HepG2 (cell line): ENCODE measurements around the gene LSS. TPM values are rescaled to one million over a fixed set of nuclear protein-coding genes. Genes with fewer than 3 reads are reported as not detected.
"Not testable (repeated sequence)": the region's sequence is repeated elsewhere in the genome, so short reads cannot be mapped to it uniquely, and the experiment has no call there.

Source experiments
- ATAC-seq: fragments of 200-7000 bp; cut with Tn5 transposase; 3 replicates; pipeline ENCODE4 v1.9.1; 2020; ENCODE audit warnings: mild to moderate bottlenecking, moderate library complexity
- BruUV-seq: library from RNA; stranded (reverse); fragments of 400-500 nt; replicated peaks from 2 replicates; lab custom pipeline; 2021; lab: Mats Ljungman, UMichigan
- CTCF ChIA-PET: fragments of 300-600 bp; formaldehyde crosslinking; extraction: SDS; loops from one replicate; lab custom pipeline; 2021; ENCODE audit warnings: low total read pairs, inconsistent platforms, low intra/inter-chr PET ratio; lab: Yijun Ruan, JAX
- POLR2A ChIA-PET: fragments of 350-600 bp; sonication (Branson Sonifier 250); formaldehyde crosslinking; loops from one replicate; lab custom pipeline; 2020; ENCODE audit warnings: antibody characterized with exemption, inconsistent platforms; lab: Yijun Ruan, JAX
- DNase-seq: peaks from one replicate; pipeline ENCODE4 v3.0.0-alpha.2; 2015; ENCODE audit warnings: low spot score
- FAIRE-seq: peaks from 3 replicates; lab custom pipeline; 2011; peaks lifted over from hg19 to GRCh38; lab: Jason Lieb, UNC
- H2AFZ ChIP-seq: one replicate; pipeline ENCODE4 v1.6.1; 2011; ENCODE audit warnings: low read length, inconsistent platforms
- H3K27ac ChIP-seq: fragments of 300-600 bp; 3 replicates; pipeline ENCODE4 v1.8.0; 2011; ENCODE audit warnings: mixed run types, mild to moderate bottlenecking, mixed read lengths, low read length, inconsistent platforms; ENCODE audit not compliant: insufficient read depth; ENCODE audit errors: extremely low read length
- H3K27me3 ChIP-seq, 2 experiments: fragments of 200-600 bp in 1 of 2; 2 replicates in 1 of 2; 3 replicates in 1 of 2; pipeline versions ENCODE4 v1.6.0 to v1.8.0; 2011; ENCODE audit warnings: low read length in 2 of 2, mild to moderate bottlenecking in 2 of 2, moderate library complexity in 2 of 2, inconsistent platforms in 1 of 2; ENCODE audit not compliant: insufficient read depth in 2 of 2, control insufficient read depth in 1 of 2
- H3K36me3 ChIP-seq, 2 experiments: fragments of 200-600 bp in 1 of 2; replicated peaks in 1 of 2; 2 replicates in 1 of 2; 3 replicates in 1 of 2; pipeline versions ENCODE4 v1.5.1 to v1.8.0; 2011; ENCODE audit warnings: low read length in 2 of 2, inconsistent platforms in 1 of 2; ENCODE audit not compliant: insufficient read depth in 2 of 2, control insufficient read depth in 1 of 2
- H3K4me1 ChIP-seq: 2 replicates; pipeline ENCODE4 v1.5.1; 2012; ENCODE audit warnings: low read length, inconsistent platforms; ENCODE audit not compliant: insufficient read depth
- H3K4me2 ChIP-seq: 2 replicates; pipeline ENCODE4 v1.6.0; 2011; ENCODE audit warnings: low read depth, low read length, inconsistent platforms
- H3K4me3 ChIP-seq, 3 experiments: fragments of 200-600 bp in 1 of 3; sonication (generic), shearing (Covaris generic) in 1 of 3; replicated peaks in 1 of 3; 2 replicates each; pipeline ENCODE4 v1.5.1; 2011 to 2016; ENCODE audit warnings: low read length in 3 of 3, inconsistent platforms in 2 of 3, low read depth in 2 of 3, mild to moderate bottlenecking in 2 of 3, control low read depth in 1 of 3, mixed read lengths in 1 of 3; ENCODE audit not compliant: insufficient read depth in 1 of 3
- H3K79me2 ChIP-seq: one replicate; pipeline ENCODE4 v1.6.1; 2011; ENCODE audit warnings: low read length, inconsistent platforms; ENCODE audit not compliant: insufficient read depth
- H3K9ac ChIP-seq: 2 replicates; pipeline ENCODE4 v1.6.0; 2011; ENCODE audit warnings: mild to moderate bottlenecking, low read depth, low read length, inconsistent platforms; ENCODE audit not compliant: insufficient read depth
- H3K9me3 ChIP-seq: 2 replicates; pipeline ENCODE4 v1.5.1; 2012; ENCODE audit warnings: mild to moderate bottlenecking, low read length
- H4K20me1 ChIP-seq: 2 replicates; pipeline ENCODE4 v1.6.0; 2011; ENCODE audit warnings: inconsistent platforms, mild to moderate bottlenecking, low read length, moderate library complexity; ENCODE audit not compliant: insufficient read depth
- CREB1 ChIP-seq, 2 experiments: fragments of 450-650 bp in 1 of 2; IDR thresholded peaks; 2 replicates each; pipeline ENCODE4 v1.6.1; 2016 to 2017; ENCODE audit warnings: control low read depth in 1 of 2, mild to moderate bottlenecking in 1 of 2, missing compliant biosample characterization in 1 of 2, missing genetic modification characterization in 1 of 2
- MED8 ChIP-seq: sonication (generic); formaldehyde crosslinking; IDR thresholded peaks from 2 replicates; pipeline ENCODE4 v1.8.1; 2023; ENCODE audit warnings: mild to moderate bottlenecking, missing genetic modification reagents; ENCODE audit not compliant: insufficient replicate concordance
- MXI1 ChIP-seq: IDR thresholded peaks from 3 replicates; pipeline ENCODE4 v1.6.1; 2012; ENCODE audit warnings: low read depth, low read length, inconsistent platforms, borderline replicate concordance
- PITX1 ChIP-seq: sonication (generic); formaldehyde crosslinking; IDR thresholded peaks from 2 replicates; pipeline ENCODE4 v1.5.1; 2020; ENCODE audit warnings: mild to moderate bottlenecking, missing genetic modification reagents
- SAP130 ChIP-seq: IDR thresholded peaks from 2 replicates; pipeline ENCODE4 v1.6.1; 2016; ENCODE audit warnings: low read depth
- TEAD3 ChIP-seq: optimal IDR thresholded peaks from 2 replicates; pipeline ENCODE3; 2016; ENCODE audit warnings: borderline replicate concordance
- ZNF501 ChIP-seq: sonication (generic); formaldehyde crosslinking; IDR thresholded peaks from 2 replicates; pipeline ENCODE4 v1.5.1; 2020; ENCODE audit warnings: mild to moderate bottlenecking, moderate library complexity, missing genetic modification reagents
- ZNF572 ChIP-seq: sonication (generic); formaldehyde crosslinking; IDR thresholded peaks from 2 replicates; pipeline ENCODE4 v1.5.1; 2020; ENCODE audit warnings: mild to moderate bottlenecking, missing genetic modification reagents
- WGBS: methylation state at CpG from one replicate; pipeline ENCODE4 v1.1.6; 2017; ENCODE audit warnings: low lambda C conversion rate; 5-methylcytosine and 5-hydroxymethylcytosine counted together
- in situ Hi-C: cut with HindIII; loops from 2 replicates; pipeline ENCODE4 v1.10.0; 2017; ENCODE audit warnings: low pct_unique_long_range_greater_than_20kb; ENCODE audit not compliant: extremely low pct_ligation_motif_present
- intact Hi-C: fragments of 100-400 bp; cut with micrococcal nuclease; formaldehyde crosslinking; loops from one replicate; pipeline ENCODE4 v1.10.0; 2022; ENCODE audit not compliant: unreplicated experiment
- polyA plus RNA-seq, 8 experiments: library from polyadenylated mRNA; depleted of rRNA in 3 of 8; stranded (reverse) in 7 of 8; unstranded in 1 of 8; fragments of >200 nt; fragmentation: Illumina TruSeq in 4 of 8; extraction: Trizol in 4 of 8; gene quantifications; 2 replicates each; pipeline versions ENCODE4 v1.2.1 to v1.2.3, GENCODE V29; 2011 to 2016; ENCODE audit warnings: low read depth in 4 of 8, missing spikeins in 1 of 8, mixed read lengths in 1 of 8; ENCODE audit not compliant: insufficient read depth in 1 of 8
- total RNA-seq, 5 experiments: library from RNA; depleted of rRNA; stranded (reverse); fragments of >200 nt; fragmentation: Illumina TruSeq; extraction: Trizol; gene quantifications; 2 replicates each; pipeline ENCODE4 v1.2.3, GENCODE V29; 2016; ENCODE audit warnings: low read depth in 1 of 5
- TF ChIP-seq, protein P1 (sequence below): sonication (generic); formaldehyde crosslinking; IDR thresholded peaks from 2 replicates; pipeline ENCODE4 v1.5.1; 2020; ENCODE audit warnings: missing genetic modification reagents, mild to moderate bottlenecking, borderline replicate concordance
- TF ChIP-seq, protein P2 (sequence below): IDR thresholded peaks from 2 replicates; pipeline ENCODE4 v1.6.1; 2012; ENCODE audit warnings: inconsistent platforms

LSS gene
- total and polyA plus RNA-seq, 2 of the 13 experiments (the other 11 are each of a cell fraction or from before 2014, with no cell fraction given), result 72.6 to 113 TPM

DNA sequence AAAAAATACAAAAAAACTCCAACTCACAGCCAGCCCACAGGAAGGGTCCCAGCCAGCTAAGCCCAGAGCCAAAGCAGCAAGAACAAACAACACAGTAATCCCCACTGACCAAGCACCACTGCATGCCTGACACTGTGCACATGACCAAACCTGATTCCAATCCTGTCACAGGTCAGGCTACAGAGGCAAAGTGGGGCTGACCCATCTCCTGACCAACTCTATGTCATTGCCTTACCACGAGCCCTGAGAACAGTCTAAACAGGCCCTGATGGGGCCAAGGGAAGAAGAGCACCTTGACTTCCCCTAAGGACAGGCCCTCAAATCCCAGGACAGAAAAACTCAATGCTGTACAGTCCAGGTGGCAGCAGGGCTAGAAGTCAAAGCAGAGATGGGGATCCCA is 2.4 kb downstream of the LSS start:
- intact Hi-C loops (loop anchor here (5.0 to 10.0 kb wide), 2 partner anchors 59 to 69 kb away; partner anchors contain the start of genes FTCD, MCM3AP and YBEY), in situ Hi-C loops (loop anchor here (5.0 kb wide), 1 partner anchor 254 kb away; no protein-coding TSS in a partner anchor)
- no peaks in the 10 kb centered on the region for H3K27me3 ChIP-seq
- no peaks in the 10 kb centered on the region for H3K9me3 ChIP-seq
- peak overlapping the region; percentile 81; the same call in 1 of the 2 replicates for H3K9ac ChIP-seq
- H3K27ac ChIP-seq, result peak overlapping the region; percentile 38
- POLR2A ChIA-PET, result no interaction called here
- peaks cover 36% of the 10 kb centered on the region for H4K20me1 ChIP-seq
- peak; percentile 7; the same call in 2 of the 3 replicates for ATAC-seq
- no peak for DNase-seq
- FAIRE-seq, result peak; percentile 56
- H3K4me1 ChIP-seq, result peaks cover 51% of the 10 kb centered on the region
- BruUV-seq, result no TSS peak
- CTCF ChIA-PET, result no interaction called here
- H3K36me3 ChIP-seq, result peaks cover 5 to 22% of the 10 kb centered on the region in 2 experiments
- no peak overlapping the region for H2AFZ ChIP-seq
- TF ChIP-seq, protein P1, sequence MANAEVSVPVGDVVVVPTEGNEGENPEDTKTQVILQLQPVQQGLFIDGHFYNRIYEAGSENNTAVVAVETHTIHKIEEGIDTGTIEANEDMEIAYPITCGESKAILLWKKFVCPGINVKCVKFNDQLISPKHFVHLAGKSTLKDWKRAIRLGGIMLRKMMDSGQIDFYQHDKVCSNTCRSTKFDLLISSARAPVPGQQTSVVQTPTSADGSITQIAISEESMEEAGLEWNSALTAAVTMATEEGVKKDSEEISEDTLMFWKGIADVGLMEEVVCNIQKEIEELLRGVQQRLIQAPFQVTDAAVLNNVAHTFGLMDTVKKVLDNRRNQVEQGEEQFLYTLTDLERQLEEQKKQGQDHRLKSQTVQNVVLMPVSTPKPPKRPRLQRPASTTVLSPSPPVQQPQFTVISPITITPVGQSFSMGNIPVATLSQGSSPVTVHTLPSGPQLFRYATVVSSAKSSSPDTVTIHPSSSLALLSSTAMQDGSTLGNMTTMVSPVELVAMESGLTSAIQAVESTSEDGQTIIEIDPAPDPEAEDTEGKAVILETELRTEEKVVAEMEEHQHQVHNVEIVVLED (CRISPR knock-in tag), result 0 out of 2 replicates have a peak, but pooled peaks have one; percentile 9
- peak; percentile 17 for TF ChIP-seq TEAD3 (CRISPR knock-in tag)
- TF ChIP-seq PITX1 (CRISPR knock-in tag), result peak; percentile 56; the same call in 1 of the 2 replicates
- TF ChIP-seq, protein P2, sequence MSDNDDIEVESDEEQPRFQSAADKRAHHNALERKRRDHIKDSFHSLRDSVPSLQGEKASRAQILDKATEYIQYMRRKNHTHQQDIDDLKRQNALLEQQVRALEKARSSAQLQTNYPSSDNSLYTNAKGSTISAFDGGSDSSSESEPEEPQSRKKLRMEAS, result 0 out of 2 replicates have a peak, but pooled peaks have one; percentile 26
- TF ChIP-seq ZNF501 (CRISPR knock-in tag), result 0 out of 2 replicates have a peak, but pooled peaks have one; percentile 21
- peak; percentile 65; the same call in 1 of the 2 replicates for TF ChIP-seq SAP130
- TF ChIP-seq CREB1 (IDR thresholded peaks at IDR 0.05), result no peak
- TF ChIP-seq CREB1 (CRISPR knock-in tag; IDR thresholded peaks at IDR 0.05), result no peak
- no peak for TF ChIP-seq MED8
- TF ChIP-seq MXI1, result peak; percentile 14; the same call in 1 of the 3 replicates
- 0 out of 2 replicates have a peak, but pooled peaks have one; percentile 45 for TF ChIP-seq ZNF572
- 60% methylated on average over 1 of the region's 1 CpG for WGBS
- peak overlapping the region; percentile 1 to 99 (median 91); a peak in 3 of 6 replicates for H3K4me3 ChIP-seq
- H3K79me2 ChIP-seq, result peaks cover 84% of the 10 kb centered on the region
- peak overlapping the region; percentile 81 for H3K4me2 ChIP-seq

DNA sequence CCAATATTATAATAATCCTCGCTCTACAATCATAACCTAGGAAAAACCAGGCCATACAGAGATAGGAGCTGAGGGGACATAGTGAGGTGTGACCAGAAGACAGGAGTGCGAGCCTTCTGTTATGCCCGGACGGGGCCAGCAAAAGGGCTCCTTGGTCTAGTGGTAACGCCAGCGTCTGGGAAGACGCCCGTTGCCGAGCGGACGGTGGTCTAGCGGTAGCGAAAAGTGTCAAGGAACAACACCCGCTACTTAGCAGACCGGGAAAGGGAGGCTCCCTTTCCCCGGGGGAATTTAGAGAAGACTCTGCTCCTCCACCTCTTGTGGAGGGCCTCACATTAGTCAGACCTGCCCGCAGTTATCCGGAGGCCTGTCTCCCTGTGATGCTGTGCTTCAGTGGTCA is 4.9 kb downstream of the LSS start:
- WGBS, result 96% methylated on average over 11 of the region's 18 CpGs
- intact Hi-C loops, result loop anchor here (10.0 kb wide), 1 partner anchor 61 kb away; the partner anchor contains the start of genes MCM3AP and YBEY
- H2AFZ ChIP-seq, BruUV-seq, POLR2A ChIA-PET, ATAC-seq, in situ Hi-C loops, H3K27me3 ChIP-seq, DNase-seq, H3K4me3 ChIP-seq, CTCF ChIA-PET, H3K27ac ChIP-seq, H3K4me2 ChIP-seq, FAIRE-seq, H3K9me3 ChIP-seq, H3K9ac ChIP-seq: not testable (repeated sequence)
- peaks cover 80% of the 10 kb centered on the region for H3K79me2 ChIP-seq
- peaks cover 36% of the 10 kb centered on the region for H4K20me1 ChIP-seq
- peaks cover 10 to 44% of the 10 kb centered on the region in 2 experiments for H3K36me3 ChIP-seq
- H3K4me1 ChIP-seq, result peaks cover 35% of the 10 kb centered on the region
